Stimulated activated CD4-positive, alpha-beta T cell treated with anti-CD3 and anti-CD28 coated beads, Interleukin-2, amount 100 ng/mL, for 4 hours (primary cell): ENCODE data around the gene SDC4.
"Not testable (repeated sequence)": the region's sequence is repeated elsewhere in the genome, so short reads cannot be mapped to it uniquely, and the experiment has no call there.

Source experiments
- DNase-seq: peaks from one replicate; pipeline ENCODE4 v3.0.0-alpha.2; 2020; ENCODE audit warnings: low read depth

SDC4 gene

DNA sequence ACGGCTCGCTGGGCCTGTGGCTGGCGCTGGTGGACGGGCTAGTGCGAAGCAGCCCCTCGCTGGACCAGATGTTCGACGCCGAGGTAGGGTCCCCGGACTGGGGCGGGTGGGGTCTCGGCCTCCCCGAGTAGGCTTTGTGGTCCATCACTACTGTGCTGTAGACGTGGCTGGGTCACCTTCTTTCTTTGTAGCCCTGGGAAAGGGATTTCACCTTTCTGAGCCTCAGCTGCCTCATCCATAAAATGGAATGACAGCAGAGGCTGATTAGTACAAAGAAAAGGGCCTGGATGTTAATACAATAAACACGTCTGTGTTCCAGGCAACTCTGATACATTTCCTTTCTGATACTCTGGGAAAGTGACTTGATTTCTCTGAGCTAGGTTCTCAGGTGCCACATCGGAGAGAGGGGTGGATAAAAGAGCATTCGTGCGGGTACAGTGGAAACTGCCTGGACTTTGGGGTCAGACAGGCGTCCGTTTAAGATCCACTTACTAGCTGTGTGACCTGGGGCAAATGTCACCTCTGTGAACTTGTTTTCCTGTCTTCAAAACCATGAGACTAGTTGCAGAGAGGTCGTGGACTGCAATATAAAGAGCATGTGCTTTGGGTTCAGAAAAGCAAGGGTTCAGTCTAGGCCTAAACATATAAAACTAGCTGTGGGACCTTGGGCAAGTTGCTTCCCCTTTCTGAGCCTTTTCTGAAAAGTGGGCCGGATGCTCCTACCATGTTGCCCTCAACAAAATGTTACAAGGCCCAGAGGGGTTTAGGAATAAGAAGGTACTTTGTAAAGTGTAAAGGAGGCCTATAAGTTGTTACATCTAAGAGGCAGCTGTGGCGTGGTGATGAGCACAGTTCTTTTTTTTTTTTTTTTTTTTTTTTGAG, 15.6 kb upstream of the SDC4 start:
- DNase-seq, result no peak

DNA sequence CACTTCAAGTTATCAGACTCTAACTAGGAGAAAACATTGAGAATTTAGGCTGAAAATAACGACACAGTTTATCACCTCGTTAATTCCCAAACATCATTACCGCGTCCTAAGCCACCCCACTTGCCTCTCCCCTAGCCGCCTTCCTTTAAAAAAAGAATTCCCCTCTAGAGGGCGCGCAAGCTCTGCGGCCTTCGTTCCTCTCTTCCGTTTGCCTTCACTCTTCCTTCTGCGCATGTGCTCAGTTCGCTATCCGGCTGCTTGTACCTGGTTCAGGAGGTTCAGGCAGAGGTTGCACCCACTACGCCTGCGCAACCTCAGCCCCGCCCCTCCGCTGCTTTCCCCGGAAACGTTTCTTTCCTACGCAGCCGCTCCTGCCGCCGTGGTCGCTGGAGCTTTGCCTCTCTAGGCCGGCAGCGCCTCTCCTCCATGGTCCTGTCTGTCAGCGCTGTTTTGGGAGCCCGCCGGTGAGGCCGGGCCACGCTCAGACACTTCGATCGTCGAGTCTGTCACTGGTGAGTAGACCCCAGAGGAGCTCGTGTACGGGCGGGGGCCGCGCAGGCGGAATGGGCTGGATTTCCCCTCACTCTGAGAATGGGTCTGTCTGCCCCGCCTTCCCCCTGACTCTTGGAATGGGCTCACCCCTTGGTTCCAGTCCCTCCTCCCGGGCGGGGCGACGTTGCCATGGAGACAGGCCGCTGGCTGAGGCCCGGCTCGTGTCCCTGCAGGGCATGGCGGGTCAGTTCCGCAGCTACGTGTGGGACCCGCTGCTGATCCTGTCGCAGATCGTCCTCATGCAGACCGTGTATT, 14.8 kb upstream of the SDC4 start, which contains the start of gene SYS1:
Gene SYS1, plus strand, starts transcription at position 353 of the 807 bp plus-strand sequence. Its CDS starts 376 bp downstream, at position 729.
- peak; percentile 98 for DNase-seq

- no peak for DNase-seq
These were observed 13.6 kb upstream of the SDC4 start for GRCh38 chr20:45361793-45362192.

GRCh38 chr20:45359406-45360148, 11.4 kb upstream of the SDC4 start:
- no peak for DNase-seq

GRCh38 chr20:45359069-45359405, 10.8 kb upstream of the SDC4 start:
- DNase-seq, result no peak

DNA sequence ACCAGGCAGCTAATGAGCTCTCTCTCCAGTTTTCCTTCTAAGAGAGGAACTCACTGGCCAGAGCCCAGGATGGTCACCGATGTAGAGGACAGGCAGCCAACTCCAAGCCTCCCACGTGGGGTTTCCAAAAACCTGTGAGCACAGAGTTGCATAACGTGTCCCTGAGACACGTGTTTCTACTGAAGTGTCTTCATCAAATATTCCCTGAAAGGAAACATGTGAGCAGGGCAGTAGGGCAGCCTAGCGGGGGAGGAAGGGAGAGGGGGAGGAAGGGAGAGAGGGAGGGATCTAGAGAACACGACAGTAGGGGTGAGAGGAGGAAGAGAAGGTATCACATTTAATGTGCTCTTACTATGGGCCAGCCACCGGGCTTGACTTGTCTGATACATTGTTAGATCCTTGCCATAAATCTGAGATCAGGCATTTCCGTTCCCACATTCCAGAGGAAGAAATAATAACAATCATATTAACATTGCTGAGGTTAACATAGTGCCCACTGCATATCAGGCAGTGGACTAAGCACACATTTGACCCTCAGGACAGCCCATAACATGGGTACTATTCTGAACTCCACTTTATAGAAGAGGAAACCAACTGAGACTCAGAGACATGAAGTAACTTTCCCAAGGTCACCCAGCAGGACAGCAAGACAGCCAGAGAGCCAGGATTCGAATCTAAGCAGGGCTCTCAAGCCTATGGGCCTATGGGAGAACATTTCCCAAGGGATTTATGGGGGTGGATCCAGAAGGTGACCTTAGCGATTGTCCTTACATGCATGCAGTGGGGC, 10.3 kb upstream of the SDC4 start:
- DNase-seq, result no peak

GRCh38 chr20:45355209-45356084, 7.2 kb upstream of the SDC4 start:
- DNase-seq, result no peak

GRCh38 chr20:45354423-45355208, 6.4 kb upstream of the SDC4 start:
- no peak for DNase-seq

DNA sequence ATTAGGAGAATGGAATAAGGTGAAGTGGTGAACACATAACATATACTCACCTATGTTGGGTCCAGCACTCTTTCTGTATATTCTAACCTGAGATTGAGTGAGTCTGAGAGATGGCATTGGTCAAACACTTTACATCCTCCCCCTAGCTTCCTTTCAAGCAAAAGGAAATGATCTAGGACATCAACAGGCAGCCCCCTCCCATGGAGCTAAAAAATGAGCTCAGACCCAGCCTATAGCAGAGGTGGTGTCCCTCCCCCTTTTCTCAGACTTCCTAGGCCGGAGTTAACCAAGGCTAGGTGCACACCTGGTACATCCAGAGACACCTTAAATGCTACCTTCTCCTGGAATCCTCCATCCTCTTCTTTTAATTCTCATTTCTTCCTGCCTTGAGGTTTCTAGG, 5.5 kb upstream of the SDC4 start:
- no peak for DNase-seq

- no peak for DNase-seq
These were observed 4.5 kb upstream of the SDC4 start for GRCh38 chr20:45352729-45353128.

DNA sequence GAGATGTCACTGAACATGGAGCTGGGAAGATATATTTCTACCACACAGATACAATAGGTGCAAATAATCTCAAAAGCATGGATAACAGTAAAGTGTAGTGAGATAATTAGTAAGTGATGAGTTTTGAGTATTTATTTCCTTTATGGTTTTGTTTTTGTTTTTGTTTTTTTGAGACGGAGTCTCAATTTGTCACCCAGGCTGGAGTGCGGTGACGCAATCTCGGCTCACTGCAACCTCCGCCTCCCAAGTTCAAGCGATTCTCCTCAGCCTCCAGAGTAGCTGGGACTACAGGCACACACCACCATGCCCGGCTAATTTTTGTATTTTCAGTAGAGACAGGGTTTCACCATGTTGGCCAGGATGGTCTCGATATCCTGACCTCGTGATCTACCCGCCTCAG, 2.6 kb upstream of the SDC4 start:
- DNase-seq, result not testable (repeated sequence)

DNA sequence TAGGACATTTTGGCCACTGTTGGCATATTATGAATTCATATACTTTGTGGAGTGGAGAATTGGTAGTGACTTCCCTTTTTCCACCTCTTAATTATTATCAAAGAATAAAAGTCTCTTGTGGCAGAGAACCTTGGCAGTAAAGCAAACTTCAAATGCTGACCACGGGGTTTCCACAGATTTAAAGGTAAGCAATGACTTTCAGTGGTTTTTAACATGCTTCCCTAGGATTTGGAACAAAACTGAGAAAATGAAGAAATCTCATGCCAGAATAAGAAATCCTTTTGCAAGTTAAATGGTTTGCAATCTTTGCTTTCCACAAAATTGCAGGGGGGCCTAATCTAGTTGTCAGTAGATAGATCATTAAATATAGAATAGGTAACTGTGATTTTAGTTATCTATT, 2.0 kb upstream of the SDC4 start:
- no peak for DNase-seq

DNA sequence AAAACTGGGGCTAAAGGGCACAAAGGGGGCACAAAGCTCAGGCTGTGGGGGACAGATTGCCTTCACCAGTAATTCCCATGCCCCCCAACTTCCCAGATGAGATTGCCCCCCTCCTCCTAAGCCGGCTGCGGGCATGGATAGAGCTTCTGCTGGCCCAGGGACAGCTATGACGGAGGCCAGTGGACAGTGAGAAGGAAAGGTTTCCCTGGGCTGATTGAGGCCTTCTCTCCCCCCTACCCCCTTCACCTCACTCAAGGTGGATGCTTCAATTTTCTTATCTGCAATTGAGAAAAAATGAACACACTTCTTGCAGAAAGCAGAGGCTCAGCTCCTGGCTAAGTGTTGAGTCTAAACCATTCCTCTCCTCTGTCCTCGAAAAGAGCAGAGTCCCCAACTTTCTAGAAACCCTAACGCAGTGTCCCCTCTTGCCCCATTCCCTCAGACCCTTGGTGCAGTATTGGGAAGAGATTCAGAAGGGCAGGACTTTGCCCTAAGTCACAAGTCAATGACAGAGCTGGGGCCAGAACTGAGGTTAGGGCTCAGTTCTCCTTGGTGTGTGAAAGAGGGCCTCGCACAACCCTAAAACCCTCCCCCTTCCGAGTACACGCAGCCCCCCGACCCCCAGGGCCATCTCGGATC, 808 bp downstream of the SDC4 start:
- DNase-seq, result no peak

- no peak for DNase-seq
These were observed 1.4 kb downstream of the SDC4 start for GRCh38 chr20:45346851-45347250.

GRCh38 chr20:45346291-45346718, 1.9 kb downstream of the SDC4 start:
- no peak for DNase-seq

GRCh38 chr20:45345104-45345936, 2.9 kb downstream of the SDC4 start:
- no peak for DNase-seq

GRCh38 chr20:45344168-45344860, 3.9 kb downstream of the SDC4 start:
- no peak for DNase-seq
